Prostate gland (tissue), 2 donors: Measurements from ENCODE around the gene VKORC1. TPM values are rescaled to one million over a fixed set of nuclear protein-coding genes. Genes with fewer than 3 reads are reported as not detected.

ENCODE experiments used
- DNase-seq: peaks from one replicate; pipeline ENCODE4 v3.0.0-alpha.2; 2019; ENCODE audit warnings: low spot score
- H3K27ac ChIP-seq, 2 donors: fragments of 200-600 bp; sonication (generic); 2 replicates each; pipeline ENCODE4 v1.5.1; 2017 to 2019
- H3K27me3 ChIP-seq: fragments of 200-600 bp; sonication (generic); replicated peaks from 2 replicates; pipeline ENCODE4 v1.5.1; 2019; ENCODE audit not compliant: insufficient read depth
- H3K36me3 ChIP-seq, 2 donors: fragments of 200-600 bp; sonication (generic); 1 replicate in 1 of 2; 2 replicates in 1 of 2; pipeline versions ENCODE4 v1.5.1 to v1.8.1; 2017 to 2019
- H3K4me1 ChIP-seq: fragments of 200-600 bp; sonication (generic); replicated peaks from 2 replicates; pipeline ENCODE4 v1.5.1; 2019
- H3K4me3 ChIP-seq, 2 donors: fragments of 200-600 bp; sonication (generic); 2 replicates each; pipeline ENCODE4 v1.5.1; 2017 to 2019
- H3K9me3 ChIP-seq: fragments of 200-600 bp; sonication (generic); 2 replicates; pipeline ENCODE4 v1.5.1; 2017
- POLR2A ChIP-seq: fragments of 450-650 bp; IDR thresholded peaks from one replicate; pipeline ENCODE4 v1.6.1; 2016; ENCODE audit warnings: antibody characterized with exemption, mild to moderate bottlenecking
- POLR2AphosphoS5 ChIP-seq: sonication (generic); formaldehyde crosslinking; IDR thresholded peaks from one replicate; pipeline ENCODE4 v1.6.1; 2017; ENCODE audit warnings: antibody characterized with exemption
- WGBS: methylation state at CpG from one replicate; pipeline ENCODE4 v1.1.5; 2018; 5-methylcytosine and 5-hydroxymethylcytosine counted together
- intact Hi-C: fragments of 100-400 bp; cut with DNase I; formaldehyde crosslinking; loops from one replicate; pipeline ENCODE4 v1.14.2; 2022
- total RNA-seq, 2 donors: library from RNA; depleted of rRNA; stranded (reverse); fragments of >200 nt; gene quantifications; one replicate each; pipeline ENCODE4 v1.1.0, GENCODE V29; 2016
- TF ChIP-seq, protein P1 (sequence below), 4 experiments: fragments of 200-600 bp in 2 of 4; fragments of 450-650 bp in 2 of 4; sonication (generic) in 2 of 4; IDR thresholded peaks; 1 replicate in 3 of 4; 2 replicates in 1 of 4; pipeline ENCODE4 v1.5.1; 2016 to 2019; ENCODE audit warnings: antibody characterized with exemption in 4 of 4, mild to moderate bottlenecking in 2 of 4, moderate library complexity in 2 of 4

Gene VKORC1
- total RNA-seq, 2 donors from 2014 or later: 106 to 175 TPM

DNA sequence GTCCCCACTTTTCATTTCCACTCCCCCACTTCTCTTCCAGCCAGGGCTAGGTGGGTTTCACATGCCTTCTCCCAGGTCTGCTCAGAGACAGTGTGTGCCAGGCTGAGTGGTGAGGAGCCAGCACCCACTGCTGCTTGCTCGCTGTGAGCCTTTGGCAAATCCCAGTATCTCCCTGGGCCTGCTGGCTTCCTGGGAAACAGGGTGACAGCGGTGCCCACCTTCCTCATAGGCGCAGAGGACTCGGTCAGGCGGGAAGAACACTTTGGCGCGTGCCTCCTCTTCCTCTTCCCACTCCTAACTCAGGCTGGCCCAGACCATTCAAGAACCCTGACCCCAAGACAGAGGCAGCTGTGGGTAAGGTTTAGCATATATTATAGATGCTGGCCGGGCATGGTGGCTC, 5.4 kb downstream of the VKORC1 start:
- Histone ChIP-seq H3K27ac (no peak overlapping the region), H3K27me3 (no peaks in the 10 kb centered on the region), H3K36me3 (peaks cover 0 to 6% of the 10 kb centered on the region in 2 donors), H3K9me3 (no peaks in the 10 kb centered on the region), H3K4me1 (no peaks in the 10 kb centered on the region), H3K4me3 (no peak overlapping the region)
- DNase-seq: no peak
- 97% methylated on average over 8 of the region's 8 CpGs for WGBS
- intact Hi-C loops: no loop called here
- no peak for TF ChIP-seq POLR2AphosphoS5

DNA sequence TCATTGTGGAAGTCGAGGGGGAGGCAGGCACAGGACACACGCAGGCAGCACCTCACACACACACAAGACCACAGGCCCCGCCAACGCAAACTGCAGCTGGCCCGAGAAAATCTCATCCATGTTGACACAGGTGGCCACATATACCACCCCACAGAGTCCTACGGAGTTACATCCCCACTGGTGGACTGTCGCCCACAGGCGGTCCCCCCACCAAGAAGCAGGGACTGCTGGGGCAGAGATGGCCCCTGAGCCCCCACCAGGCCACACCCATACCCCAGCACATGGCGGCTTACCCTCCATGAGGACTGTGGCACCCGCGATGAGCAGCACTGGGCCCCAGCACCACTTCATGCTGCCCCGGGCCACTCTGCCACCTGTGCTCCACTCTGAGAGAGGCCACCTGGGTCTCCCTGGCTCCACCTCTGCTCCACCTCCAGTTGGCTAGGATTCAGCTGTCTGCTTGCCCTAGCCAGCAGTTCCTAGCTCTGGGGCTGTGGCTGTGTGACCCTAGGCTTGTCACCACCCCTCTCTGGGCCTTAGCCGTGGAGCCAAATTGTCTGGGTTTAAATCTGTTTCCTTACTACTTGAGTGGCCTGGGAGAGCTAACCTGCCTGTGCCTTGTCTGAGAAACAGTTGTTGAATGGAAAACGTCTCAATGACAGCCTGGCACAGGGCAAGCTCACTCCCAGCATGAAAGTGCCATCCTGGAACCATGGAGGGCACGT, 6.0 kb downstream of the VKORC1 start, which contains the start of gene PRSS53:
PRSS53 (minus strand) TSS at position 485 of the 725 bp plus-strand sequence; CDS start at position 351, 134 bp downstream.
- intact Hi-C loops: no loop called here
- 71% methylated on average over 15 of the region's 15 CpGs for WGBS

DNA sequence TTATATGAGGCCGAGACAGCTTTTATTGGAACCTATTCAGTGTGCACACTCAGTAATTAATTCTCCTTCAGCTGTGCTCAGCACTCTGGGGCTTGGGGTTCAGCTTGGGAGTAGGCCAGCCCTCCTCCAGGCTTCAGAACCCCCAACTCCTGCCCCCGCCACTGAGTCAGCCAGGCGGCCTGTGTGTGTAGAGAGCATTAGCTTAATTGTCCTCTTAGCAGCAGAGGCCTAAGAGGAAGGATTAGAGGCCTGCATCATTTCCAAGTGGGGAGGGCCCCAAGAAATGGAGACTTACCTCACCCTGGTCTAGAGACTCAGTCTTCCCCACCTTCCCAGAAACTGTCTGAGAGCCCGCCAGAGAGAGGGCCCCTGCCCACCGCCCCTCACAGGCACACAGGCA, 6.6 kb downstream of the VKORC1 start:
- Histone ChIP-seq H3K4me3 (no peak overlapping the region), H3K9me3 (no peaks in the 10 kb centered on the region), H3K36me3 (peaks cover 0 to 8% of the 10 kb centered on the region in 2 donors), H3K27me3 (no peaks in the 10 kb centered on the region), H3K4me1 (no peaks in the 10 kb centered on the region), H3K27ac (peak overlapping the region in 1 of 2 donors; percentile 18)
- no peak for DNase-seq
- TF ChIP-seq POLR2AphosphoS5 (no peak), POLR2A (no peak)
- TF ChIP-seq, protein P1, sequence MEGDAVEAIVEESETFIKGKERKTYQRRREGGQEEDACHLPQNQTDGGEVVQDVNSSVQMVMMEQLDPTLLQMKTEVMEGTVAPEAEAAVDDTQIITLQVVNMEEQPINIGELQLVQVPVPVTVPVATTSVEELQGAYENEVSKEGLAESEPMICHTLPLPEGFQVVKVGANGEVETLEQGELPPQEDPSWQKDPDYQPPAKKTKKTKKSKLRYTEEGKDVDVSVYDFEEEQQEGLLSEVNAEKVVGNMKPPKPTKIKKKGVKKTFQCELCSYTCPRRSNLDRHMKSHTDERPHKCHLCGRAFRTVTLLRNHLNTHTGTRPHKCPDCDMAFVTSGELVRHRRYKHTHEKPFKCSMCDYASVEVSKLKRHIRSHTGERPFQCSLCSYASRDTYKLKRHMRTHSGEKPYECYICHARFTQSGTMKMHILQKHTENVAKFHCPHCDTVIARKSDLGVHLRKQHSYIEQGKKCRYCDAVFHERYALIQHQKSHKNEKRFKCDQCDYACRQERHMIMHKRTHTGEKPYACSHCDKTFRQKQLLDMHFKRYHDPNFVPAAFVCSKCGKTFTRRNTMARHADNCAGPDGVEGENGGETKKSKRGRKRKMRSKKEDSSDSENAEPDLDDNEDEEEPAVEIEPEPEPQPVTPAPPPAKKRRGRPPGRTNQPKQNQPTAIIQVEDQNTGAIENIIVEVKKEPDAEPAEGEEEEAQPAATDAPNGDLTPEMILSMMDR (IDR thresholded peaks at IDR 0.05): no peak
- whole genome bisulfite sequencing: 79% methylated on average over 5 of the region's 5 CpGs
- intact Hi-C loops: no loop called here

More for the DNA sequence above, 6.0 kb downstream of the VKORC1 start, which contains the start of gene PRSS53:
- no peak for DNase-seq
- no peak within 1 kb of the TSS for H3K4me3 ChIP-seq
- no peaks in the 10 kb centered on the region for H3K9me3 ChIP-seq
- H3K4me1 ChIP-seq: no peaks in the 10 kb centered on the region
- H3K27me3 ChIP-seq: no peaks in the 10 kb centered on the region
- peaks cover 0 to 8% of the 10 kb centered on the region in 2 donors for H3K36me3 ChIP-seq
- peak within 1 kb of the TSS in 1 of 2 donors; percentile 18 for H3K27ac ChIP-seq
- TF ChIP-seq, protein P1 (IDR thresholded peaks at IDR 0.05): no peak
- TF ChIP-seq POLR2AphosphoS5 (no peak), POLR2A (no peak)

DNA sequence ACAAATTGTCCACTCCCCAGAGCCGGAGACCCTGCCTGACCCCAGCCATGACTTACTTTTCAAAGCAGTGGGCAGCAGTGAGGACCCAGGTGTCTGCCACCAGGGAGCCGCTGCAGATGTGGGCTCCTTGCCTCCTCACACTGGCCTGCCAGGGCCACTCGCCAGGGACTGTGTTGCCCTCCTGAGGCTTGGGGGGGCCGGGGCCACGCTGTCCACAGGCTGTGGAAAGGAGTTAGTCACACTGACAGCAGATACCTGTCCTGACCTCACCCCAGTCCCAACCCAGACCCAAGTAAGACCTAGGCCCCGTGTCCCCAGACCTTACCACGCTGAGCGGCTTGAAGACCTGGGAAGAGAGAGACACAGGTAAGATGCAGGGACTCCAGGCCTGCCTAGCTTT, 7.1 kb downstream of the VKORC1 start:
- WGBS: 91% methylated on average over 6 of the region's 8 CpGs
- TF ChIP-seq POLR2AphosphoS5 (no peak), POLR2A (no peak)
- TF ChIP-seq, protein P1 (IDR thresholded peaks at IDR 0.05): no peak
- no peaks in the 10 kb centered on the region for H3K27me3 ChIP-seq

DNA sequence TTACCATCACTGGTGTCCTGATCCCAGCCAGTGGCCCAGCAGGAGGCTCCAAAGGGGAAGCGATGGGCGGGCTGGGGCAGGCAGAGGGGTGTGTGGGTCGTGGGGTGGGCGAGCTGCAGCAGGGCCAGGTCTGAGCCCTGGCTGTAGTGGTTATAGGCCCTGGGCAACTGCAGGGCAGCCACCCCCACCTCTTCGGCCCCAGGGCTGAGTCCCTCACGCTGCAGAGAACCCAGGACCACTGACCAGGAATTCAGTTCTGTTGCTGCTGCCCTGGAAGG, 8.0 kb downstream of the VKORC1 start:
- peaks cover 0 to 8% of the 10 kb centered on the region in 2 donors for H3K36me3 ChIP-seq
- no peak overlapping the region for H3K27ac ChIP-seq
- DNase-seq: no peak
- no peaks in the 10 kb centered on the region for H3K4me1 ChIP-seq
- H3K27me3 ChIP-seq: no peaks in the 10 kb centered on the region
- H3K9me3 ChIP-seq: no peaks in the 10 kb centered on the region
- intact Hi-C loops: no loop called here
- 76% methylated on average over 6 of the region's 6 CpGs for WGBS
- no peak overlapping the region for H3K4me3 ChIP-seq
- TF ChIP-seq, protein P1 (IDR thresholded peaks at IDR 0.05): no peak
- no peak for TF ChIP-seq POLR2AphosphoS5
- TF ChIP-seq POLR2A: no peak

More for the DNA sequence above, 7.1 kb downstream of the VKORC1 start:
- Histone ChIP-seq H3K27ac (peak overlapping the region in 1 of 2 donors; percentile 18), H3K9me3 (no peaks in the 10 kb centered on the region), H3K36me3 (peaks cover 0 to 8% of the 10 kb centered on the region in 2 donors), H3K4me3 (no peak overlapping the region), H3K4me1 (no peaks in the 10 kb centered on the region)
- intact Hi-C loops: no loop called here
- DNase-seq: no peak
